HG02588 (cell line): Measurements from ENCODE around the gene MAP2K7.
A peak's percentile ranks its signal among the peaks of the same experiment; 100 is the strongest.
"Not testable (repeated sequence)": the region's sequence is repeated elsewhere in the genome, so short reads cannot be mapped to it uniquely, and the experiment has no call there.

ENCODE experiments used
- ATAC-seq: cut with Tn5 transposase; IDR thresholded peaks from one replicate; pipeline ENCODE4 v1.9.1; 2021; ENCODE audit warnings: mild to moderate bottlenecking, moderate library complexity; ENCODE audit not compliant: unreplicated experiment

The MAP2K7 gene

GRCh38 chr19:7903244-7904073, at the start of gene MAP2K7:
Gene MAP2K7, plus strand, starts transcription at chr19:7903877. Its CDS starts 68 bp downstream, at chr19:7903945.
- peak; percentile 81 for ATAC-seq

DNA sequence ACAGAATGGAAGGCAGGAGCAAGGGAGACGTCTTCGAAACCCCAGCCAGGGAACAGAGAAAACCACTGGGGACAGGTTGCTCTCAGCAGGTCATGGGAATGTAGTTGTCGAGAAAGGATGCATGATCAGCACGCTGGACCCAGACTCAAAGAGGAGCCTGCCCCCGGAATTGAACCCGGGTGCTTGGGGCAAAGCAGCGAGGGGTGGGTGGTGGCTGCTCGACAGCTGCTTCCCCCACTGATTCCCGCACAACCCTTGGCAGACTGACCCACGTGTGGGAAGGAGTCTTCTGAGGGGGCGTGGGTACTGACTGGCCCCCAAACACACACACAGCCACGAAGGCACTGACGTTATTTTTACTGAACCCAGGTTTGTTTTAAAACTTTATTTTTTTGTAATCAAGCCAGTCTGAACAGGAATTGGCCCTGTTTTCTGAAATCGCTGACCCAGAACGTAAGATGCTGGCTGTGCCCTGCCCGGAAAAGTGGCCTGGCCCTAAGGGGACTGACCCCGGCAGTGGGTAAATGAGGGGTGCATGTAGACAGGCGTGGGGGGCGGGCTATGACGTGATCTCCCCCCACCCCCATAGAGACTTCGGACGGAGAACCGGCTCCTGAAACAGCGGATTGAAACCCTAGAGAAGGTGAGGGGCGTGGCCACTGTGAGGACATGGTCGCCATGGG, 48.1 kb upstream of the MAP2K7 start:
- no peak for ATAC-seq

DNA sequence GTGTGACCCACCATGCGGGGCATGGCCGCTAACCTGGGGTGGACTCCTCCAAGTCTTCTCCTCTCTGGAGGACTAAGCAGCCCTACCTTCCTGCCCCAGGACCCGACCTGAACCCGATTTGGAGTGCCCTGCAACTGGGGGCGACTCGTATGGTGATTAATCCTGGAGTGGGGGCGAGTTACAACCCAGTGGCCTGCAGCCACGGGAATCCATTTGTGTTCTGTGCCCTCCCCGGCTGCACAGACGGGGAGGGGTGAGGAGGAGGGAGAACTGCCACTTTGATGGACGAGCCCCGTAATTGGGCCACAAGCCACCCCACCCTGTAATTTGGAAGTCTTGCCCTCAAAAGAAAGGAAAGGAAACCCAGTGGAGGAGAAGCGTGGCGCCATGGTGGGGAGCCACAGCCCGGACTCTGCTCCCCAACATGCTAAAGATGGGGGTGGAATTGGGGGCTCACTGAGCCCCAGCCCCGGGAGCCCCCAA, 47.5 kb upstream of the MAP2K7 start:
- ATAC-seq = no peak

DNA sequence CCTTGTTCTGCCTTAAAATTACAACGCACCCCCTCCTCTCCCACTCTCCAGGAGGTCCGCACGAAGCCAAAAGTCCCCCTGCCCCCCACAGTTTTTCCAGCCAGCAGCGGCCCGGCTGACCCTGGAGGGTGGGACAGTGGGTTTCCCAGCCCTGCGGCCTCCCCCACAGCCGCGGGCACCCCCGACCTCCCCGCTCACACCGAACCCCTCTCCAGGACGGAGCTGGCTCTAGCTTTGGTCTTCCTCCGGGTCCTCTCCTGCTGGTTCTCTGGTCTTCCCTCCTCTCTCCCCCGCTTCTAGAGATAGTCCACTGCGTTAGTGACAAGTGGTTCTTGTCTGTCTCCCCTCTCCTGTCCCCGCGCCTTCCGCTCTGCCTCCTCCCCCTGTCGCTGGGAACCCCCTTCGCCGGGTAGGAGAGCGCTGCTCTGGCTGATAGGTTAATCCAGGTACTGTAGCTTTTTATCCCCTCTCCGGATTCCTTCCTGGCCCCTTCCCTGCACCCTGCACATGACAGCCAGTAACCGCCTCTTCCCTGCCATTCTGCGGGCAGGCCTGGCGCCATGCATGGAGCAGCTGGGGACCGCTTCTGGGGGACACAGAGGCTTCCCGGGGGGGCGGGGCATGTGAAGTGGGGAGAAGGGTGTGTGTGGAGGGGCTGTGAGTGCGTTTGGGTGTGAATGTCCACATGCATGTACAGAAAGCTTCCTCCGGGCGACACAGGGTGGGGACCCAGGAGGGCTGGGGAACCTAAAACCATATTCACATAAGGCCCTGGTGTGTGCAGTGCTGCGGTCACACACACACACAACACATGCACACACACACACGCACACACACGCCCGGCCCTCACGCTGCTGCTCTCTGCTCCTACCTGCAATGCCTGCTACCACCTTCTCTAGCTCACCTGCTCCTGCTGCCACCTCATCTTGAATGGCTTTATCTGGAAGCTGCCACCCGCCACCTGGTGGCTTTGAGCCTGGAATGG, 46.7 kb upstream of the MAP2K7 start:
- no peak for ATAC-seq

DNA sequence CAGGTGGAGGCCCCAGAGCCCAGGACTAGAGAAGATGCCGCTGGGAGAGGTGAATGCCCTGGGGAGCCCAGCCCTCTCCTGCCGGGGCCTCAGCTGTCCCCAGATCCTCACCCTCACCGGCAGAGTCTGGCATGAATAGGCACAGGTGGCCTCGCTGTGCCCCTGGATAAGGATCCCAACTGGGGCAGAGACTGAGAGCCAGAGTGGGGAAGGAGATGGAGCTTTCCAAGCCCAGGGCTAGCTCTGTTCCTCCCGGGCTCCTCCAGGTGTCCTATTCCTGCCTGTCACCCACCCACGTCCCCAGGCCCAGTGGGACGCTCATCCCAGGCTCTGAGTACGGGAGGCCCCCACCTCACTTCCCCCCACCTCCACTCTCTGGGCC, 46.0 kb upstream of the MAP2K7 start:
- no peak for ATAC-seq

GRCh38 chr19:7858109-7858770, 45.4 kb upstream of the MAP2K7 start:
- ATAC-seq = no peak

- ATAC-seq = not testable (repeated sequence)
These were observed 44.6 kb upstream of the MAP2K7 start for GRCh38 chr19:7859087-7859486.

- ATAC-seq = no peak
These were observed 43.6 kb upstream of the MAP2K7 start for GRCh38 chr19:7859831-7860713.

DNA sequence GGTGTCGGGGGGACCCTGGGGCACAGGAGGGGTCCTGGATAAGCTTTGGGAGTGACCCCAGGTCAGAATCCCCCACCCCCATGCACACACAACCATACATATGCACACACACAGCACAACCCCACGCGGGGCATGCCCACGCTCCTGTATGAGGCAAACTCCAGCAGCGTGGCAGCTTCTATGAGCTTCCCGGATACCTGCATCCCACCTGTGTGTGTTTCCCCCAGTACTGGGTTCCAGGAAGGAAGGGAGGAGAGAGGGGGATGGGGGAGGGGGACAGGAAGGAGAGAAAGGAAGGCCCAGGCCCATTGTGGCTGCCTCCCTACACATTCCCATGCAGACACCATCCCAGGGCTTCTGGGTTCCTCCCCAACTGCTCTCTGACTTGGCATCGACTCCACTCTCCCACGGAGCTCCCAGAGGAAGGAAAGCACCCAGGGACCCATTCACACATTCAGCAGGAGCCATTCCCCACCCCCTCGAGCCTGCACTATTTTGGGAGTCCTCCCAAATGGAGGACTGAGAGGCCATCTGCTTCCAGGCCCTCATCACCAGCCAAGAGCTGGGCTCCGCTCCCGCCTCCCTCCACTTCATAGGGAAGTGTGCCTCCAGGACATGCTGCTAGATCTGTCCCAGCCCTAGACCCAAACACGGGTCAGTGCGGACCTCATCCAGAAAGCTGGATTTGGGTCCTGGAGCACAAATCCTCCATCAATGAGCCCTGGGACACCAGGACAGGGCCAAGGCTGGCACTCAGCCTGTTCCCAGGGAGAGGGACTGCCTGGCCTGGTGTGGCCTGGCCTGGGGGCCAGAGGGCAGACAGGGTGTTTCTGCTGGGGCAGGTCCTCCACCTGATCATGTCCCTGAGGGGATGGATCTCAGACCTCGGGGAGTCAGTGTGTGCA, 42.7 kb upstream of the MAP2K7 start:
- no peak for ATAC-seq

DNA sequence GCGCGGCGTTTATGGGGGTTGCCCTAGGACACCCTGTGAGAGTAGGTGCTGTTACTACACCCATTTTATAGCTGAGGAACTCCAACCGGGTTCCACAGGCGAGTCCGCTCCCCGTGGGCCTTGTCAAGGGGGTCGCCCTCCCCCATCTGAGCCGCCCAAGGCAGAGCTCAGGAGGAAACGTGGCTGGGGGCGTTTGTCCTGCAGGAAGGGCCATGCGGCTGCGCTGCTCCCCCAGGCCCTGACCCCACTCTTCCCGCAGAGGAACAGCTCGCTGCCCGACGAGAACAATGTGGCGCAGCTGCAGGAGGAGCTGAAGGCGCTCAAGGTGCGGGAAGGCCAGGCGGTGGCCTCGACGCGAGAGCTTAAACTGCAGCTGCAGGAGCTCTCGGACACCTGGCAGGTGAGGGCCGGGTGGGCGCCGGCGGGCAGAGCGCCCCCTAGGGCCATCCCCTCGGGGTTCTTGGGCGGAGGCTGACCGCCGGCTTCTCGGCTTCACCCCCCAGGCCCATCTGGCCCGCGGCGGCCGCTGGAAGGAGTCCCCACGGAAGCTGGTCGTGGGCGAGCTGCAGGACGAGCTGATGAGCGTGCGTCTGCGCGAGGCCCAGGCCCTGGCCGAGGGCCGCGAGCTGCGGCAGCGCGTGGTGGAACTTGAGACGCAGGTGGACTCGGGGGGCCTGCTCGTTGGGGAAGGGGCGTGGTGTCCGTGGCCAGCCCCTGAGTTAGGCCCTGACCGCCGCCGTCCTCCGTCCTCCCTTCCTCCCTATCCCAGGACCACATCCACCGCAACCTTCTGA, 41.9 kb upstream of the MAP2K7 start:
- ATAC-seq = no peak

- ATAC-seq = no peak
These were observed 41.2 kb upstream of the MAP2K7 start for GRCh38 chr19:7862413-7862951.

- no peak for ATAC-seq
These were observed 40.3 kb upstream of the MAP2K7 start for GRCh38 chr19:7863157-7863970.

DNA sequence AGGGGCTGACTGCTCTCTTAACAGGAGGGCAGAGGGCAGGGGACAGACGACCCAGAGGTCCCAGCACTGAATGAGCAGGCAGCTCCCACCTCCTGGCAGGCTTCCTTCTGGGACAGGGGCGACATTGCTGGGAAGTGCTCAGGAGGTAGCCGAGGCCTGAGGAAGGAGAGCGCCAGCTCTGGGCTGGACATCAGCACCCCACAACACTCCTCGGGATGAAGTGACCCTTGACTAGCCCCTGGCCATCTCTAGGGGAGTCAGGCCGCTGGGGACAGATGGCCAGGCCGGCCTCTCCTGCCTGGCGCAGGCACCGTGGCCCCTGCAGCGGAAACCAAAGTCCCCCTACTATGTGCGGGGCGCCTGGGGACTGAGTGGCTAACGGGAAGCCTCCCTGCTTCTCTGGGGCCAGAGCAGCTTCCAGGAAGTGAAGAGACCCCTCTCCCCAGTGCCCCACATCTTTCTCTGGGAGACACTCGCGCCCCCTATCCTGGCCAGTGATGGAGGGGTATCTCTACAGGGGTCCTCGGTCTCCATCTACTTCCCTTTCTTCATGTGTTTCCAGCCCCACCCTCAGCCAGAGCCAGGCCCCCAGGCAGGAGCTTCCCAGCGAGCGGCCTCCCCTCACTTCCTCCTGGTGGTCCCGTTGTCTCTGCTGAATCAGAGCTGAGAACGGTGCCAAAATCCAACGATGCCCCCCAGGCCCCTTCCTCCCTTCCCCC, 39.5 kb upstream of the MAP2K7 start:
- ATAC-seq = no peak

- ATAC-seq = no peak
These were observed 39.0 kb upstream of the MAP2K7 start for GRCh38 chr19:7864690-7865074.

DNA sequence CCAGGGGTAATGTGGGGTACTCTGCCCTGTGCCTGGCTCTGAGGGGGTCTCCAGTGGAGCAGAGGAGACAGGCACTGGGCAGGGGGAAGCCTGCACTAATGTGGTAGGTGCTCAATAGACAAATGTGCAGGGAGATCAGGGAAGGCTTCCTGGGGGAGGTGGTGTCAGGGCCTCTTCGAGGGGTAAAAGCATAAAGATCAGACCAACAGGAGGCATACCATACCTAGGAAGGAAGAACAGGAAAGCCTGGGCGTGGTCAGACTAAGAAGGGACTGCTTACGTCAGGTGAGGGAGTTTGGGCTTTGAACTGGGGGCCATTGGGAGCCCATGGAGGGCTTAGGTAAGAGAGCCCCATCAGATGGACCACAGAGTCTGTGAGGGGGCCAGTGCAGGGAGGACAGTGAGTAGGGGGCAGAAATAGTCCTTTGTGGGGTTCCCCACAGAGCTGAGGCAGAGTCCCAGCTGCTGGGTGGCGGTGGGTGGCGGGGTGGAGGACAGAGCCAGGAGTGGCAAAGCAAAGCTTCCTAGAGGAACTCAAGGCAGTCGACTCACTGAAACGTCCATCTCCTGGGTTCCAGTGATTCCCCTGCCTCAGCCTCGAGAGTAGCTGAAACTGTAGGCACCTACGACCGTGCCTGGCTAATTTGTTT, 38.3 kb upstream of the MAP2K7 start:
- no peak for ATAC-seq
